ENCODE results near the gene EEF1AKMT1.

The EEF1AKMT1 gene, protein sequence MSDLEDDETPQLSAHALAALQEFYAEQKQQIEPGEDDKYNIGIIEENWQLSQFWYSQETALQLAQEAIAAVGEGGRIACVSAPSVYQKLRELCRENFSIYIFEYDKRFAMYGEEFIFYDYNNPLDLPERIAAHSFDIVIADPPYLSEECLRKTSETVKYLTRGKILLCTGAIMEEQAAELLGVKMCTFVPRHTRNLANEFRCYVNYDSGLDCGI

DNA sequence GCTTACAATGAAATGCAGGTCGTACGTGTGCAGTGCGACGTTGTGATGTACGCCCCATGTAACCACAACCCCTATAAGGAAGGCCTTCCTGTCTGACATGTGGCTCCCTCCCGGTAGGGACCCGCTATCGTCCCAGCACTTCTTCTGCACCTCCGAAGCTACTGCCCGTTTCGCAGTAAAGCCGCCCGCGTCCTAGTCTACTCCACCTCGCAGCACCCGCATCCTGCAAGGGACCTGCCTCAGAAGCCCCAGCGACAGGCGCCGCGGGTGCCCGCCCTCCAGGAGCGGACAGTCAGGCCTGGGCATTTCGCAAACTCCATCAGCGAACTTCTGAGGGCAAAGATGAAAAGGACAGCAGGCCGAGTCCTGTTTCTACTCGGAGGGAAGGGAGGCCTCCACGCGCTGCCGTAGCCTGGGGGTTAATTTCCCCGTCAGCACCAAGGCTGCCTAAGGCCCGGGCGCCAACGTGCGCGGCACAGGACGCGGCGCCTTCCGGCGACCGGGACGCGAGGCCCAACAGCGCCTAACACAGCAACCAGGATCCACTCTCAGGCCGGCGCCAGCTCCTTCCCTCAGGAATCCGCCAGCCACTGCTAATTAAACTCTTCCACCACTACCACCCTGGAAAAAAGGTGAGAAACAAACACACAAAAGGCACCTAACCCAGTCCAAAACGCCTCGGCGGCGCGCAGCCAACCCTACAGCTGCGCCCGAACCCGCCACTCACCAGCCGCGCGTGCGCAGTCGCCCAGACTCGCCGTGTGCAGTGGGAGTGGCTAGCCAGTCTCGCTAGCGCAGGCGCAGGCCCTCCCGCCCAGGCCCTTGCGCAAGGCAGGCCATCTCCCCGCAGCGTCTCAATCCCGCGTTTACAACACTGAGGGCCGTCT, at the start of gene EEF1AKMT1:
Gene EEF1AKMT1 (minus strand): TSS at position 768 of the 887 bp plus-strand sequence. CDS start 16,363 bp downstream, outside the sequence.
- DNase-seq (ENCODE audit: low read depth in 2 of 2) = peak; percentile 86 to 88

DNA sequence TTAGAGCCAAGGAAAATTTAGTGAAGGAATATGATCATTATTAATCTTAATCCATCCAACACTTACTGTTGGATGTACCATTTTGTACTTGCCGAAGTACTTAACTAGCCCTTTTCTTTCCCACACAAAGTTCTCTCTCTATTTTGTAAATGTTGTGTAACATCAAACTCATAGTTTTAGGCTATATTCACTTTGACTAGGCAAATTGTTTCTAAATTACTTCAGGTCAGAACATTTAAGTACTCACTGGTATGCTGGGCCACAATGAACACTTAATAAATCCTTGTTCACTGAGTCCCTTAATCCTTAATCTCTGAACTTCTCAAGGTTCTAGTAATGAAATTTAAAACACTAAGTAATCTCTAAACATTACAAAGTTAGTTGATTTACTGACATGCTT, 49.3 kb upstream of the EEF1AKMT1 start:
- DNase-seq (ENCODE audit: low read depth in 2 of 2) = no peak

DNA sequence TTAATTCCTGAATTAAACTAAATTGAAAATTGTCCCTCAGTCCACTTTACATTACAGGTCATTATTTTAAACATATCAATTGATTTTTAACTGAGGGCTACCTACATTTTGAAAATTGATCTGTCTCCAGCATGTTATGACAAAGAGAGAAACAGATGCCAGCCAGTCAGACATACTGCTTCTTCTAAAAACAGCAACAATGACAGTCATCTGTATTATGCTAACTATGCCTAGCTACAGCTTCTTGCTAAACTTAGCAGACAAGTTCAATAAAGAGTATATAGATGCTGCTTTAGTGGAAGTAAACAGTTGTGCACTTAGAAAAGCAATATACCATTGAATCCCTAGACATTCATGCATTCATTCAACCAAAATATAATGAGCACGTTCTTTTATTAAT, 48.6 kb upstream of the EEF1AKMT1 start:
- no peak for DNase-seq (ENCODE audit: low read depth in 2 of 2)

DNA sequence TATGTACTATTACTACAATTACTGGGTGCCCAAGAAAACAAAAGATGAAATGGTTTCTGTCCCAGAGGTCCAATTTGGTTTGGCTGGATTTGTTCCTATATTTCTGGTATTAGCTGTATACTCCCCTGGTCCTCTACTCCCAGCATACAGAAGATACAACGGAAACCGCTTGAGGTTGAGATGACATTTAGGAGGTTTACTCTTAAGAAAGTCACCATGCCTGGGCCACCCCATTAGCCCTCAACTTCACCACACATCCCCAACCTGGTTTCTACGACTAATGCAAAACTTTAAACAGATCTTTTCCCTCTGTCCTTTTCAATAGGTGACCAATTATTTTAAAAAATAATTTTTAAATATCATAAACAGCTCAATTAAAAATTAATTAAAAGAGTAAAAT, 46.0 kb upstream of the EEF1AKMT1 start:
- no peak for DNase-seq (ENCODE audit: low read depth in 2 of 2)

DNA sequence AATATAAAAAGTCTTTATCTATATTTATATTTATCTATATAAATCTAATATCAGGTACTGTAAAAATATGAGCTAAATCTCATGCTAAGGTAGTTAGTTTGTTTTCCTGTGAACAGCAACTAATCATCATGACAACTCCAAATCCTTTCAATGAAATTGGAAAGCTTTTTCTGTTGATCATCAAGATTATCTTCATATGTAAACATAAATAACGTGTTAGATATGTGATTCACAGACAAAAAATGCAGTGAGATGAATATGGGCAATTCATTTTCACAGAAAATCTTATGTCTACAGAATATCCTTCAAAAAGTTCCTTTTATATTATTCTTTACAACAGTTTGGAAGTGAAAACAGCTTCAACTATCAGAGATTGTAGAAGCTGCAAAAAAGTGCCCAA, 41.7 kb upstream of the EEF1AKMT1 start:
- no peak for DNase-seq (ENCODE audit: low read depth in 2 of 2)

DNA sequence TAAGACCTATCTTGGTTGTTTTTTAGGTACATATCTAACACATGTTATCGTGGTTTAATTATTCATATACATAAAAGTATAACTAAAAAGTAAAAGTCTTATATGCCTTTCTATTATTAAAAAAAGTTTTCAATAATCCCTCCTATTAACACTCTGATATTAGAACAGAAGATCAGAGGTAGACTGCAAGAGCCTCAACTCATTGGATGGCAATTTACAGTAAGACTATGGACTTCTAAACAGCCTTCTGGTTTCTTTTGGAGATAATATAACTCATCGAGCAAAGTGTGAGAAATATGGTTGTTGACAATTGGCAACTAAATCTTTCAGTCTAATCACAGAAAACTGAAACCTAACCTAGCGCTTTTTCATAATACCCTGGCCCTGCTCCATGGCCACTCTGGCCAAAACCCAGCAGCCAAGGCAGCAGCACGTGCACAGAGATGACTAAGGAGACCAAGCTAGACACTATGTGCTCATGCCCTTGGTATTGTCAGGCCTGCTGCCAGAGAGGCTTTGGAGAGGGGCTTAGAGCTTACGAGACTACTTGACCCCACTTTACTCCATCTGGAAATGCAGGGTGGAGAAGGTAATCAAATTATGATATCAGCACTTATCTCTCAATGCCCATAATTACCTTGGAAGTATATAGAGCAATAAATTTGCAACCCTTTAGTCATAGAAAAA, 40.6 kb upstream of the EEF1AKMT1 start:
- peak; percentile 91 to 92 for DNase-seq (ENCODE audit: low read depth in 2 of 2)

DNA sequence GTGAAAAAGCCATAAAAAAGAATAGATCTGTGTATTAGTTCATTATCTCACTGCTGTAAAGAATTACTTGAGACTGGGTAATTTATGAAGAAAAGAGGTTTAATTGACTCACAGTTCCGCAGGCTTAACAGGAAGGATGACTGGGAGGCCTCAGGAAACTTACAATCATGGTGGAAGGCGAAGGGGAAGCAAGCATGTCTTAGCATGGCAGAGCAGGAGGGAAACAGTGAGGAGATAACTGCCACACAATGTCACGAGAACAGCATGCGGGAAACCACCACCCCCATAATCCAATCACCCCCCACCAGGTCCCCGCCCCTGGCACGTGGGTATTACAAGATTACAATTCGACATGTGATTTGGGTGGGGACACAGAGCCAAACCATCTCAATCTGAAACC, 39.1 kb upstream of the EEF1AKMT1 start:
- DNase-seq (ENCODE audit: low read depth in 2 of 2) = no peak

DNA sequence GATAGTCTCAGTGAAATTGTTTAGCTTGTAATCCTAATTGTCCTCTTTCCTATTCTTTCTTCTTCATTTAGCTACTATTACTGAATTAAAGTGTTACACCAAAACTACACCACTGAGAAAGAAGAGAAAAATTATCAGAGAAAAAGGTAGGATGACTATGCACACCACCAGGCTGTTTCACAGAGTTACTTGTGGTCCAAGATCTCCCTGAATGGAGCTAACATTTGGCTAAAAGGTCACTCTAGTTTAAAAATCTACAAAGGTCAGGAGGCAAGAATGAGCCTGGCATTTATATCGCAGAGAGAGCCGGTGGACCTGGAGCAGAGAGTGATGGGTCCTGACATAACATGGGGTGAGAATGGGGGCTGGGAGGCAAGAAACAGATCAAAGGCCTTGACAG, 37.0 kb upstream of the EEF1AKMT1 start:
- no peak for DNase-seq (ENCODE audit: low read depth in 2 of 2)

DNA sequence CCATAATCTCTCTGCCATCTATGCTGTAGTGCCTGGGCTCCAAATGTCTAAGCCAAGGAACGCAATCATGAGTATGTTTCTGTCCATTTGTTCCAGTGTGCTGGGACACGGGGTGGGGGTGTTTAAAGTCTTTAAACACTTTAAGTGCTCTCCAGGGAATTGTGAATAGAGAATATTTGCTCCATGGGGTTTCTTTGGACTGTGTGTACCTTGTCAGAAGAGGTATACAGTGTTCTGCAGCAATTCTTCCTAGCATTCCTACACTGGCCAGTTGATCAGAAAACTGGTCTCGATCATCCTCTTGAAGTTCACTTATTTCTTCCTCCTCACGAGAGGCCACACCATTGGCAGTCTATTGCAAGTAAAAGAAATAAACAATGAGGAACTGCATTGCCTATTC, 35.1 kb upstream of the EEF1AKMT1 start:
- no peak for DNase-seq (ENCODE audit: low read depth in 2 of 2)

DNA sequence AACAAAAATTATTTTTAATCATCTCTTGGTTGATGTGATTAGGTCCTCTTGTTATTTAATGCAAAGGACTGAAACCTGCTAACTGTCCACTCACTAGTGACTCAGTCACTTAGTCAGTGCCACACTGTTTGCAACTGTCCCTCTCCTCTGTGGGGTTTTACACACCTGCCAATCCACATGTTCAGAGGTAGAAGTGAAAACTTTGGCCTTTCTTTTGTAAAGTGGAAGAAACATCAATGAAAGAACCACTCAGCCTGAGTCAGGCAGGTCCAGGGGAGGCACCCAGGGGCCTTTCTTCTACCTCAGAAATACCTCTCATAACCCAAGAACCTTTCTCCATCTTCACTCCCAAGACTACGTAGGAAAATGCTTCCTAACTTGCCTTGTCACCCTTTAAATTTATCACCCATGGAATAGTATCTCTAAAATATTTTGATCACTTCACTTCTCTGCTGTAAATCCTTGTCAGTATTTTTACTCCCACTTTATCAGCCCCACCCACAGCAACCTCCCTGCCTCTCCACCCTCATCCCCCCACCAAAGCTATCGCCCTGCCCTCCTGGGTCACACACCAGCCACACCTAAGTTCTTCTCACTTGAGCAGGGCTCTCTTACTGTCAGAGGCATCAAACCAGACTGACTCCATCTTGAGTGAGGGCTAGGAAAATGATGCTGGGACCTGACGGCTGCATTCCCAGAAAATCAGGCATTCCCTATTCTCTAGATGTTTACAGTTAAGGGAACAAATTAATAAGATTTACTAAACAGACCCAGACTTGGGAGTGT, 29.6 kb upstream of the EEF1AKMT1 start:
- DNase-seq (ENCODE audit: low read depth in 2 of 2) = no peak

DNA sequence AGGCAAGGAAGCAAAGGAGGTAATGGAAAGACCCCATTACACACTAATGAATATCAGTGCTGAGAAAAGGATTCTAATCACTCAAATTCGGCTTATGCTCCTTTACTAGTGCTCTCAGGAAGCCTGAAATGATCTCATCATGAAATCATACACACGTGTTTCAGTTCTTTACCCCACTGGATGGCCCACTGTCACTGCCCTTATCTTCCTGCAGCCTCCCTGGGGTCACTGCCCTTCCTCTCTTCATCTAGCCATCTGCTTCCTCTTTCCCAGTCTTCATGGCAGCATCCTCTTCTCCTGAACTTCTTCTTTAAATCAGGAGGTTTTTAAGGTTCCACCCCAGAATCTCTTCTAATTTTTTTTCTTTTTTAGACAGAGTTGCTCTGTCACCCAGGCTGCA, 27.9 kb upstream of the EEF1AKMT1 start:
- no peak for DNase-seq (ENCODE audit: low read depth in 2 of 2)

DNA sequence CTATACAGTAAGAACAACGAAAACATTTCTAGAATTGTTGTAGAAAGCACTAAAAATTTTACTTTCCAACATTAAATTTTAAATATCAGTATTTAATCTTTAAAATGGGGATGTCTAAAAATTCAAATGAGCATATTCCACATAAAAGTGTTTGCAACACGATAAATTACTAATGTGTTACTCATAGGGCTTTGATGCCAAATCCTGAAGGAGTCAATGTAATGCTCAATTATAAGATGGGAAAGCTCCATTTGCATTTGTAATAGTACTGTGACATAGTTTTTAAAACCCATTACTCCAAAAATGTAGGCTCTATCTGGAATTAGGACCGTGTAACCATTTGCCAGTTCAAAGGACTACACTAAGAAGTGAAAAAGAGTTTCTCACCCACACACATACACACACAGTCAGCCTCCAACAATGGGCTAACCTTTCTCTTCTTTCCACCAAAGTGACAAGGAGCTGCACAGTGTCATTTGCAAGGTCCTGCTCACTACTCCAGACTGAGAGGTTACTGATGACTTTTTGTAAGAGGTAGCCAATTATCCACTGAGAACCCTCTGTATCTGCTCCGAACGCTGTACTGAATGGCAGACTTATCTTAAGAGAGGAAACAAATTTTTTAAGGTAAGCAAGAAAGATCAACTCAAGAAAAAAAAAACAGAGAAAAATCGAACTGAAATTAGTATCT, 26.1 kb upstream of the EEF1AKMT1 start:
- DNase-seq (ENCODE audit: low read depth in 2 of 2) = peak in 1 of 2 experiments; percentile 5

DNA sequence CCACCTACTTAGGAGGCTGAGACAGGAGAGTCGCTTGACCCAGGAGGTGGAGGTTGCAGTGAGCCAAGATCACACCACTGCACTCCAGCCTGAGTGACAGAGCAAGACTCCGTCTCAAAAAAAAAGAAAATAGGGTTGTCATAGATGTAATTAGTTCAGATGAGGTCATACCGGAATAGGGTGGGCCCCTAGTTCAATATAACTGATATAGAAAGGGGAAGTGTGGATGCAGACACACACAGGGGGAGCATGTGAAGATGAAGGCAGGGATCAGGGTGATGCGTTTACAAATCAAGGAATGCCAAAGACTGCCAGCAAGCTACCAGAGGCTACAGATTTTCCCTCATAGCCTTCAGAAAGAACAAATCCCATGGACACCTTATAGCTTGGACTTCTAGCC, 24.3 kb upstream of the EEF1AKMT1 start:
- no peak for DNase-seq (ENCODE audit: low read depth in 2 of 2)

DNA sequence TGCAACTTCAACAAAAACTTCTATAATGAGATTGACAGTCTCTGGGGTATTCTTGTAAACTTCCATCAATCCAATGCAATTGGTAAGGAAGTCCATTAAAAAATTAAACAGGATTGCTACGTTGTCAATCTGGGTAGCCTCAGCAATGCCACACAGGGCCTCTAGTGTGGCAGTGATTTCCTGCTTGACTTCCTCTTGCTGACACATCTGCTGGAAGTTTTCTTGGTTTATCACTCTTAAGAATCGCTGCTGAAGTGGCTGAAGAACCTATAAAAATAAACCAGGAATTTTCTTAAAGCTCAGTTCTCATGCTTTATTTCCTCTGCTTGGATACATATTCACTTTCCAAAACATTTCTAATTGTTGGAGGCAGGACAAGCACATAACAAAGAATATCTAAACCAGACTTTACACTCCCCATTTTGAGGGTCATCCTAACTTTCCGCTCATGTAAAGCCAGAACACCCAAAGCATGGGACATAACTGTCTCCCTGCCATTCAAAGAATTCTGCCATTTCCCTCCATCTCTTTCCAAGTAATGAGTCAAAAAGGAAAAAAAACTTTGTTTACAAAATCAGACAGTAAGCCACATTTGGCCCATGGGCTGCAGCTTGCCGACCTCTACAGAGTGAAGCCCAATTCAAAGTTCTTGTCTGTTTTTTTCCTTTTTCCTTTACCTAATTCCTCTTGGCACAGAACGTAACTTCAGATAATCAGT, 23.2 kb upstream of the EEF1AKMT1 start:
- no peak for DNase-seq (ENCODE audit: low read depth in 2 of 2)

DNA sequence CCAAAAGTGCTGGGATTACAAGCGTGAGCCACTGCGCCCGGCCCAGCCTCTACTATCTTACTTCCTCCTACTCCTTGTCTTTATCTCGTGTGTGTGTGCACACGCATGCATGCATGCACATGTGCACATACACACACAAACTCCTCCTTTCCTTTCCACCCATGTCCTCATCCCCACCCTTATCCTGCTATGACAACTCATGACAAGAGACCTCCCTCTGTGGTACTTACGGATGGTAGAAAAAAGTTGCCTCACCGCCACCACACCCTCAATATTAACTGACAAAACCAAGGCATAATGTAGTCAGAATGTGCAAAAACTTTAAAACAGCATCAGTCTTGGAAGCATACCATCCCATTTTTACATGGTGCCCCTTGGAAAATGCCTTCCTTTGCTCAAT, 15.9 kb upstream of the EEF1AKMT1 start:
- no peak for DNase-seq (ENCODE audit: low read depth in 2 of 2)

DNA sequence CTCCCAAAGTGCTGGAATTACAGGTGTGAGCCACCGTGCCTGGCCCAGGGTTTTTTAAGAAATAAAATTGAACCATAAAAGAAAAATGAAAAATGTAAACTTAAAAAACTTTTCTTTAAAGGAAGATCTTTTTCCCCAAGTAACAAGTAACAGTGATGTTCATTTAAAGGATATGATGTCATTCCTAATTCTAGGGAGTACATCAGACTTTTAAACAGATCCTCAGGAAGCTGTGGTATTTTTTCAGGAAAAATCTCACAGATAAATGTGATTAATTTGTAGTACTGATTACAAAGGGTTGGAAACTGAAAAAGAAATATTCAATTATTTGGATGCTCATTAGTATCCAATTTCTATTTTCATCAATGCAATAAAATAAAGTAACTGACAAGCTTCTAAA, 14.6 kb upstream of the EEF1AKMT1 start:
- DNase-seq (ENCODE audit: low read depth in 2 of 2) = no peak

DNA sequence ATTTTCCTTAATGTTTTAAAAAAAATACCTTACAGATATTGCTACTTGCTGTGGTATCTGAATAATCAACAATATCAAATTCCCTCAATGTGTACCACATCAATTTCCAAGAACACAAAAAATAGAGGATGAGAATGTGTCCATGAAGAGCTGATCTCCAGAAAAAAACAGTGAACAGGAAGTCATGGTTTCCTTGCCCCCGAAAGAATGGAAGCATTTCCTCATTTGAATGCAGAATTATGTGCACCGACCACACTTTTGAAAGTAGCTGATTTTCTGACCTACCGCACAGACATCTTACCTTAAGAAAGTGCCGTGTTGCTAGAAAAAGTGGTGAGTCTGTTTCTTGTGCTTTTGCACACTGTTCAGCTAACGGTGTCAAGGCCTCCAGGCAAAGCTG, 13.4 kb upstream of the EEF1AKMT1 start:
- DNase-seq (ENCODE audit: low read depth in 2 of 2) = no peak

DNA sequence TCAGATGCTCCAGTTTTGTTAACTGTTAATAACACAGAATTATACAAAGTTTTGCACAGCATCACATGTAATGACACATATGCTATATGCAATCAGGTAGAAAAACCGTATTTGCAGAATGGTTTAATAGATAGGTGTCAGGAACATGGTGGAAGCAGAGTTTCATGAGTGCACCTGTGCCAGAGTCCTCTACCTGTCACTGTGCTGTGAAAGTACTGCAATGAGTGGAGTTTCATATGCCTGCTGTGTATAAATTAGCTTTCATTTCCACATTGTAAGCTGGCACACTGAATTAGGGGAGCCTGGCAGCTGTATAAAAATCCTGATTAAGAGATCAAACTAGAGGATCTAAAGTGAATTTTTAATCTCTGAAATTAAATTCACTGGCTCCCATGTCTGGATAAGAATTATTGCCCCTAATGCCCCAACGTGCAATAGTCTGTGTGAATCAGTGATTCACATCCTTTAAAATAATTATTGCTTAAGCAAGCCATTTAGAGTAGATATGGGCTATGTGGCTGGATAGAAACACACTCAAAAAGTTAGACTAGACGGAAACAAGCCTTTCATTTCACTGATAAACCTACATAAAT, 8.5 kb upstream of the EEF1AKMT1 start:
- DNase-seq (ENCODE audit: low read depth in 2 of 2) = no peak

DNA sequence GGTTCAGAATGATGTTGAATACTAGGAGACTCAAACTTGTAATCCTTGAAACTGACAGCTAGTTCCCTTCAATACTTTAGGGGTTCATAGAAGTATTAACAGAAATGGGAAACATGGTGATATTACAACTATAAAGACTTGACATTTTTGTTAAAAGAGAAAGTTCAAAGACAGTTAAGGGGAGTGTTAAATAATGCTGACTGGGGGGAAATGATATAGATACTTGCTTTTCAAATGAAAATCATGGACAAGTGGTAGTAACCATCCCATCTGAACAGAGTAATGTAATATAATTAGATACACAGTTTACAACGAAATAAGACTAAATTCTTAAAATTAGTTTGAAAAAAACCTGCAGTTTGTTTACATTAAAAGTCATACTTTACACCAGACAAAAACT, 6.6 kb upstream of the EEF1AKMT1 start:
- DNase-seq (ENCODE audit: low read depth in 2 of 2) = no peak

DNA sequence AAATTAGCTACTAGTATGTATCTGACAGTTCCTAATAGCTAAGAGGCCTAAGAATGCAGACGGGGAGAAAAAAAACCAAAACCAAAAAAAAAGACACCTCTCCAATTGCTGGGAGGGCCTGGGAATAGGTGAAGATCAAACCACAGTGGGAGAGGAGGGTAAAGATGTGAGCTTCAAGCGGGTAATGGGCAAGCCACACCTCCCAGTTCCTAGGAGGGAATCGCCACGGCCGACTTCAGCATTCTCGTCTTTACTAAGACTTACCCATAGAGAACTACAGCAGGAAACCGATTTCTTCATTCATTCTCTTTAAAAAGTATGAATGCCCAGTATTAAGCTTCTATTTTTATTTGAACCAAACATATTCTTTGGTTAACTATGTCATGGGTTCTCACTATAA, 5.6 kb upstream of the EEF1AKMT1 start:
- DNase-seq (ENCODE audit: low read depth in 2 of 2) = no peak
